Liver (tissue), 3 donors: Measurements from ENCODE around the gene EXOSC2.

Experiments used
- CTCF ChIP-seq: fragments of 150-350 bp; IDR thresholded peaks from 2 replicates; pipeline ENCODE4 v1.5.1; 2017; ENCODE audit warnings: improper control_type of control experiment, low read depth, low read length; ENCODE audit not compliant: missing input control
- EGR1 ChIP-seq, 2 donors: IDR thresholded peaks; 2 replicates each; pipeline ENCODE4 v1.6.1; 2016 to 2018; ENCODE audit warnings: antibody characterized with exemption in 2 of 2, low read depth in 2 of 2
- GABPA ChIP-seq, 2 donors: IDR thresholded peaks in 1 of 2; conservative IDR thresholded peaks in 1 of 2; 2 replicates each; pipeline ENCODE4 v1.6.1; 2016; ENCODE audit warnings: antibody characterized with exemption in 2 of 2, mild to moderate bottlenecking in 1 of 2, moderate library complexity in 1 of 2
- HNF4A ChIP-seq, 2 donors: conservative IDR thresholded peaks; 2 replicates each; pipeline ENCODE4 v1.6.1; 2016; ENCODE audit warnings: antibody characterized with exemption in 2 of 2, mild to moderate bottlenecking in 2 of 2
- NR2F2 ChIP-seq: IDR thresholded peaks from 2 replicates; pipeline ENCODE4 v1.6.1; 2016; ENCODE audit warnings: antibody characterized with exemption
- RAD21 ChIP-seq, 2 donors: IDR thresholded peaks; 2 replicates each; pipeline ENCODE4 v1.6.1; 2016; ENCODE audit warnings: antibody characterized with exemption in 2 of 2, mild to moderate bottlenecking in 2 of 2
- RXRA ChIP-seq, 2 donors: IDR thresholded peaks; 2 replicates each; pipeline ENCODE4 v1.6.1; 2017 to 2018; ENCODE audit warnings: antibody characterized with exemption in 2 of 2, mild to moderate bottlenecking in 1 of 2
- SP1 ChIP-seq: IDR thresholded peaks from 2 replicates; pipeline ENCODE4 v1.6.1; 2018; ENCODE audit warnings: antibody characterized with exemption, mild to moderate bottlenecking
- TAF1 ChIP-seq: conservative IDR thresholded peaks from 2 replicates; pipeline ENCODE4 v1.6.1; 2016; ENCODE audit warnings: antibody characterized with exemption, mild to moderate bottlenecking
- donor health status: healthy.
- donor health status: healthy.

GRCh38 chr9:130668196-130668595 lies 25.4 kb upstream of the EXOSC2 start:
- no peak for TF ChIP-seq CTCF
- TF ChIP-seq EGR1 (IDR thresholded peaks at IDR 0.05; ENCODE audit: low read depth in 2 of 2) = no peak
- no peak for TF ChIP-seq SP1
- no peak for TF ChIP-seq RAD21 (IDR thresholded peaks at IDR 0.05)
- no peak for TF ChIP-seq RXRA (IDR thresholded peaks at IDR 0.05)
- TF ChIP-seq TAF1 = no peak
- TF ChIP-seq HNF4A (conservative IDR thresholded peaks at IDR 0.05) = no peak
- no peak for TF ChIP-seq GABPA (IDR thresholded peaks at IDR 0.05 in 1 of 2, conservative IDR thresholded peaks at IDR 0.05 in 1 of 2)
- no peak for TF ChIP-seq NR2F2
